Transverse colon (tissue), 3 donors: ENCODE results near the gene TEDDM1.

Experiments used
- EP300 ChIP-seq: sonication (generic); formaldehyde crosslinking; IDR thresholded peaks from one replicate; pipeline ENCODE4 v1.6.1; 2017; ENCODE audit warnings: antibody characterized with exemption, low read depth
- TF ChIP-seq, protein P1 (sequence below), 5 experiments: fragments of 200-600 bp in 3 of 5; fragments of 450-650 bp in 2 of 5; sonication (generic) in 3 of 5; IDR thresholded peaks; 1 replicate in 2 of 5; 2 replicates in 3 of 5; pipeline ENCODE4 v1.5.1; 2016 to 2017; ENCODE audit warnings: antibody characterized with exemption in 5 of 5, inconsistent platforms in 3 of 5, mild to moderate bottlenecking in 2 of 5, moderate library complexity in 1 of 5

DNA sequence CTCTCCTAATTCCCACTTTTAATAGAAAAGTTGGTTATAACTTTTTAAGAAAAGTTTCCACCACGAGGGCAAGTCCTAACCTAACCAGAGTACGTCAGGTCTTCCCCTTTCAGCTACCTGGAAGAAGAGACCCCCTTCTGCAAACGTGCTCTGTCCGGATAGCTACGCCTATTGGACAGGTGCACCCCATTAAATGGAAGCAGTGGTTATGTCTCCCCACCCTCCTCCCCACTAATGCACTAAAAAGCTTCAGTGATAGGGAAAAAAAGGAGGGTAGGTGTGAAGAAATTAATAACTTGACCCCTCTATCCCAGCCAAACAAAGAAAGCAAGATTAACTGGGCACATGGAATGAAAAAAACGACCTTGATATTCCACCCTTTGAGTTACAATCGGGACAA lies 16.5 kb downstream of the TEDDM1 start:
- TF ChIP-seq, protein P1, sequence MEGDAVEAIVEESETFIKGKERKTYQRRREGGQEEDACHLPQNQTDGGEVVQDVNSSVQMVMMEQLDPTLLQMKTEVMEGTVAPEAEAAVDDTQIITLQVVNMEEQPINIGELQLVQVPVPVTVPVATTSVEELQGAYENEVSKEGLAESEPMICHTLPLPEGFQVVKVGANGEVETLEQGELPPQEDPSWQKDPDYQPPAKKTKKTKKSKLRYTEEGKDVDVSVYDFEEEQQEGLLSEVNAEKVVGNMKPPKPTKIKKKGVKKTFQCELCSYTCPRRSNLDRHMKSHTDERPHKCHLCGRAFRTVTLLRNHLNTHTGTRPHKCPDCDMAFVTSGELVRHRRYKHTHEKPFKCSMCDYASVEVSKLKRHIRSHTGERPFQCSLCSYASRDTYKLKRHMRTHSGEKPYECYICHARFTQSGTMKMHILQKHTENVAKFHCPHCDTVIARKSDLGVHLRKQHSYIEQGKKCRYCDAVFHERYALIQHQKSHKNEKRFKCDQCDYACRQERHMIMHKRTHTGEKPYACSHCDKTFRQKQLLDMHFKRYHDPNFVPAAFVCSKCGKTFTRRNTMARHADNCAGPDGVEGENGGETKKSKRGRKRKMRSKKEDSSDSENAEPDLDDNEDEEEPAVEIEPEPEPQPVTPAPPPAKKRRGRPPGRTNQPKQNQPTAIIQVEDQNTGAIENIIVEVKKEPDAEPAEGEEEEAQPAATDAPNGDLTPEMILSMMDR (IDR thresholded peaks at IDR 0.05): no peak
- TF ChIP-seq EP300: no peak
